Activated CD4-positive, alpha-beta memory T cell treated with anti-CD3 and anti-CD28 coated beads, Interleukin-2, amount 10 ng/mL, durations not matched to agents 7 days and 5 days (primary cell): ENCODE results near the gene ARF3. TPM values are rescaled to one million over a fixed set of nuclear protein-coding genes. Genes with fewer than 3 reads are reported as not detected.

Experiments
- CTCF ChIA-PET: fragments of 350-600 bp; sonication (Branson Sonifier 250); formaldehyde crosslinking; loops from one replicate; lab custom pipeline; 2021; ENCODE audit warnings: antibody characterized with exemption, inconsistent platforms; lab: Charles Lee
- POLR2A ChIA-PET: fragments of 350-600 bp; sonication (Branson Sonifier 250); formaldehyde crosslinking; loops from one replicate; lab custom pipeline; 2021; ENCODE audit warnings: antibody characterized with exemption; lab: Charles Lee
- DNase-seq: peaks from one replicate; pipeline ENCODE4 v3.0.0-alpha.2; 2020
- H3K27ac Mint-ChIP-seq: one replicate; pipeline ENCODE4 v1.8.0; 2021; ENCODE audit warnings: mild to moderate bottlenecking, mixed read lengths
- H3K27me3 Mint-ChIP-seq: one replicate; pipeline ENCODE4 v1.8.0; 2021; ENCODE audit warnings: mixed read lengths
- H3K36me3 Mint-ChIP-seq: one replicate; pipeline ENCODE4 v1.8.0; 2021; ENCODE audit warnings: low read depth, mixed read lengths
- H3K4me1 Mint-ChIP-seq: one replicate; pipeline ENCODE4 v1.8.0; 2021; ENCODE audit warnings: mixed read lengths
- H3K4me3 Mint-ChIP-seq: one replicate; pipeline ENCODE4 v1.8.0; 2021; ENCODE audit warnings: mild to moderate bottlenecking, mixed read lengths
- H3K9me3 Mint-ChIP-seq: one replicate; pipeline ENCODE4 v1.8.0; 2021; ENCODE audit warnings: mixed read lengths
- total RNA-seq, 2 experiments: library from RNA; stranded (reverse); gene quantifications; one replicate each; pipeline ENCODE4 v1.2.3, GENCODE V29; 2021

ARF3 gene
- total RNA-seq, 2 experiments from 2014 or later, result 114 to 122 TPM

GRCh38 chr12:48970702-48971334 is 13.5 kb upstream of the ARF3 start:
- Mint-ChIP-seq H3K27me3 (peaks cover 75% of the 10 kb centered on the region), H3K9me3 (no peaks in the 10 kb centered on the region), H3K4me3 (peak overlapping the region; percentile 3), H3K36me3 (no peaks in the 10 kb centered on the region), H3K27ac (no peak overlapping the region), H3K4me1 (peaks cover 35% of the 10 kb centered on the region)
- no peak for DNase-seq
- CTCF ChIA-PET, result interaction anchor here (1.2 to 4.0 kb wide), 2 partner anchors 13 to 17 kb away, joined by 5 to 16 read pairs; partner anchors contain the start of gene ARF3
- POLR2A ChIA-PET, result interaction anchor here (1.0 kb wide), 1 partner anchor 119 kb away, joined by 3 read pairs; the partner anchor contains the start of gene DDX23

GRCh38 chr12:48969833-48970701 is 12.8 kb upstream of the ARF3 start:
- Mint-ChIP-seq H3K4me1 (peaks cover 35% of the 10 kb centered on the region), H3K9me3 (no peaks in the 10 kb centered on the region), H3K27me3 (peaks cover 71% of the 10 kb centered on the region), H3K27ac (no peak overlapping the region), H3K4me3 (peak overlapping the region; percentile 10), H3K36me3 (no peaks in the 10 kb centered on the region)
- ChIA-PET POLR2A (interaction anchor here (0.9 kb wide), 1 partner anchor 8 kb away, joined by 3 read pairs; the partner anchor contains the start of gene WNT1), CTCF (interaction anchor here (0.7 to 2.3 kb wide), 8 partner anchors 8 to 1116 kb away, joined by 3 to 8 read pairs (median 5); partner anchors contain the start of genes ARF3 and WNT1)
- no peak for DNase-seq

- H3K27ac Mint-ChIP-seq, result no peak overlapping the region
- H3K4me1 Mint-ChIP-seq, result peaks cover 35% of the 10 kb centered on the region
- H3K27me3 Mint-ChIP-seq, result peaks cover 71% of the 10 kb centered on the region
- DNase-seq, result no peak
- ChIA-PET CTCF (interaction anchor here (0.7 to 2.3 kb wide), 7 partner anchors 9 to 1115 kb away, joined by 3 to 8 read pairs (median 5); partner anchors contain the start of genes ARF3 and WNT1), POLR2A (interaction anchor here (0.9 to 1.4 kb wide), 4 partner anchors 9 to 34 kb away, joined by 3 to 7 read pairs (median 3); partner anchors contain the start of genes ARF3 and WNT1)
- no peaks in the 10 kb centered on the region for H3K36me3 Mint-ChIP-seq
- no peaks in the 10 kb centered on the region for H3K9me3 Mint-ChIP-seq
- H3K4me3 Mint-ChIP-seq, result peak overlapping the region; percentile 10
Observed at GRCh38 chr12:48969160-48969771, 12.0 kb upstream of the ARF3 start.

- H3K4me1 Mint-ChIP-seq, result peaks cover 35% of the 10 kb centered on the region
- peaks cover 65% of the 10 kb centered on the region for H3K27me3 Mint-ChIP-seq
- H3K27ac Mint-ChIP-seq, result no peak overlapping the region
- no peaks in the 10 kb centered on the region for H3K36me3 Mint-ChIP-seq
- ChIA-PET POLR2A (interaction anchor here (1.1 to 1.4 kb wide), 3 partner anchors 11 to 33 kb away, joined by 3 to 7 read pairs (median 3); partner anchors contain the start of gene ARF3), CTCF (interaction anchor here (0.6 to 2.3 kb wide), 7 partner anchors 9 to 31 kb away, joined by 3 to 8 read pairs (median 5); partner anchors contain the start of genes ARF3, DDN and WNT1)
- H3K4me3 Mint-ChIP-seq, result no peak overlapping the region
- H3K9me3 Mint-ChIP-seq, result no peaks in the 10 kb centered on the region
- no peak for DNase-seq
Observed at GRCh38 chr12:48968467-48968866, 11.2 kb upstream of the ARF3 start.

GRCh38 chr12:48967991-48968390 is 10.7 kb upstream of the ARF3 start:
- H3K36me3 Mint-ChIP-seq, result no peaks in the 10 kb centered on the region
- CTCF ChIA-PET, result interaction anchor here (0.6 to 2.3 kb wide), 4 partner anchors 9 to 31 kb away, joined by 3 to 8 read pairs (median 6); partner anchors contain the start of genes ARF3 and DDN
- H3K4me3 Mint-ChIP-seq, result no peak overlapping the region
- peaks cover 60% of the 10 kb centered on the region for H3K27me3 Mint-ChIP-seq
- peaks cover 34% of the 10 kb centered on the region for H3K4me1 Mint-ChIP-seq
- POLR2A ChIA-PET, result interaction anchor here (1.1 to 1.4 kb wide), 2 partner anchors 11 to 27 kb away, joined by 3 to 7 read pairs; partner anchors contain the start of gene ARF3
- no peaks in the 10 kb centered on the region for H3K9me3 Mint-ChIP-seq
- DNase-seq, result no peak
- H3K27ac Mint-ChIP-seq, result no peak overlapping the region

GRCh38 chr12:48966177-48966895 is 9.0 kb upstream of the ARF3 start:
- H3K9me3 Mint-ChIP-seq, result no peaks in the 10 kb centered on the region
- peaks cover 19% of the 10 kb centered on the region for H3K4me1 Mint-ChIP-seq
- peaks cover 47% of the 10 kb centered on the region for H3K27me3 Mint-ChIP-seq
- no peaks in the 10 kb centered on the region for H3K36me3 Mint-ChIP-seq
- no peak overlapping the region for H3K4me3 Mint-ChIP-seq
- ChIA-PET CTCF (interaction anchor here (0.9 to 2.0 kb wide), 4 partner anchors 11 to 147 kb away, joined by 3 to 10 read pairs (median 4); no protein-coding TSS in a partner anchor), POLR2A (interaction anchor here (1.1 to 1.6 kb wide), 4 partner anchors 9 to 165 kb away, joined by 3 to 7 read pairs (median 4); partner anchors contain the start of genes ARF3, TUBA1B and WNT1)
- no peak overlapping the region for H3K27ac Mint-ChIP-seq
- no peak for DNase-seq

- no peak overlapping the region for H3K4me3 Mint-ChIP-seq
- H3K4me1 Mint-ChIP-seq, result peaks cover 10% of the 10 kb centered on the region
- CTCF ChIA-PET, result no interaction called here
- no peaks in the 10 kb centered on the region for H3K36me3 Mint-ChIP-seq
- H3K27me3 Mint-ChIP-seq, result peaks cover 43% of the 10 kb centered on the region
- H3K27ac Mint-ChIP-seq, result no peak overlapping the region
- POLR2A ChIA-PET, result interaction anchor here (1.1 kb wide), 1 partner anchor 166 kb away, joined by 3 read pairs; the partner anchor contains the start of gene TUBA1B
- no peak for DNase-seq
- H3K9me3 Mint-ChIP-seq, result no peaks in the 10 kb centered on the region
Observed at GRCh38 chr12:48965298-48965838, 8.1 kb upstream of the ARF3 start.

GRCh38 chr12:48961801-48962200 is 4.5 kb upstream of the ARF3 start:
- Mint-ChIP-seq H3K4me3 (no peak overlapping the region), H3K27me3 (peaks cover 28% of the 10 kb centered on the region), H3K27ac (no peak overlapping the region), H3K4me1 (peaks cover 9% of the 10 kb centered on the region), H3K36me3 (peaks cover 6% of the 10 kb centered on the region), H3K9me3 (no peaks in the 10 kb centered on the region)
- POLR2A ChIA-PET, result no interaction called here
- no peak for DNase-seq
- CTCF ChIA-PET, result interaction anchor here (1.9 kb wide), 1 partner anchor 16 kb away, joined by 6 read pairs; the partner anchor contains the start of gene WNT1

GRCh38 chr12:48961331-48961730 is 4.0 kb upstream of the ARF3 start:
- no peaks in the 10 kb centered on the region for H3K9me3 Mint-ChIP-seq
- H3K4me3 Mint-ChIP-seq, result no peak overlapping the region
- no peak overlapping the region for H3K27ac Mint-ChIP-seq
- peaks cover 11% of the 10 kb centered on the region for H3K36me3 Mint-ChIP-seq
- H3K27me3 Mint-ChIP-seq, result peaks cover 24% of the 10 kb centered on the region
- H3K4me1 Mint-ChIP-seq, result peaks cover 14% of the 10 kb centered on the region
- POLR2A ChIA-PET, result no interaction called here
- CTCF ChIA-PET, result interaction anchor here (1.3 to 1.9 kb wide), 2 partner anchors 8 to 16 kb away, joined by 3 to 6 read pairs; partner anchors contain the start of gene WNT1
- no peak for DNase-seq

- Mint-ChIP-seq H3K4me3 (no peak overlapping the region), H3K9me3 (no peaks in the 10 kb centered on the region), H3K27ac (no peak overlapping the region), H3K4me1 (peaks cover 19% of the 10 kb centered on the region), H3K27me3 (peaks cover 22% of the 10 kb centered on the region), H3K36me3 (peaks cover 15% of the 10 kb centered on the region)
- ChIA-PET CTCF (interaction anchor here (0.7 to 1.3 kb wide), 3 partner anchors 9 to 33 kb away, joined by 3 read pairs; no protein-coding TSS in a partner anchor), POLR2A (no interaction called here)
- DNase-seq, result no peak
Observed at GRCh38 chr12:48960834-48961233, 3.5 kb upstream of the ARF3 start.

- ChIA-PET POLR2A (interaction anchor here (0.6 to 1.9 kb wide), 13 partner anchors 9 to 231 kb away, joined by 3 to 21 read pairs (median 4); partner anchors contain the start of genes DDX23, FKBP11, TUBA1A and TUBA1B), CTCF (interaction anchor here (0.7 to 6.8 kb wide), 13 partner anchors 10 to 144 kb away, joined by 3 to 55 read pairs (median 7); partner anchors contain the start of genes DDX23 and WNT1)
Observed at GRCh38 chr12:48958049-48958388, 732 bp upstream of the ARF3 start.

More at GRCh38 chr12:48958049-48958388, 732 bp upstream of the ARF3 start:
- Mint-ChIP-seq H3K27ac (no peak overlapping the region), H3K4me1 (peaks cover 34% of the 10 kb centered on the region), H3K9me3 (no peaks in the 10 kb centered on the region), H3K4me3 (peak overlapping the region; percentile 95), H3K36me3 (peaks cover 36% of the 10 kb centered on the region), H3K27me3 (peaks cover 12% of the 10 kb centered on the region)
- no peak for DNase-seq
